Amniotic stem cell (primary cell): ENCODE measurements around the gene DYNC1LI1.

Experiments
- DNase-seq: peaks from one replicate; lab custom pipeline; 2025; lab: John Stamatoyannopoulos, UW

DYNC1LI1 gene

DNA sequence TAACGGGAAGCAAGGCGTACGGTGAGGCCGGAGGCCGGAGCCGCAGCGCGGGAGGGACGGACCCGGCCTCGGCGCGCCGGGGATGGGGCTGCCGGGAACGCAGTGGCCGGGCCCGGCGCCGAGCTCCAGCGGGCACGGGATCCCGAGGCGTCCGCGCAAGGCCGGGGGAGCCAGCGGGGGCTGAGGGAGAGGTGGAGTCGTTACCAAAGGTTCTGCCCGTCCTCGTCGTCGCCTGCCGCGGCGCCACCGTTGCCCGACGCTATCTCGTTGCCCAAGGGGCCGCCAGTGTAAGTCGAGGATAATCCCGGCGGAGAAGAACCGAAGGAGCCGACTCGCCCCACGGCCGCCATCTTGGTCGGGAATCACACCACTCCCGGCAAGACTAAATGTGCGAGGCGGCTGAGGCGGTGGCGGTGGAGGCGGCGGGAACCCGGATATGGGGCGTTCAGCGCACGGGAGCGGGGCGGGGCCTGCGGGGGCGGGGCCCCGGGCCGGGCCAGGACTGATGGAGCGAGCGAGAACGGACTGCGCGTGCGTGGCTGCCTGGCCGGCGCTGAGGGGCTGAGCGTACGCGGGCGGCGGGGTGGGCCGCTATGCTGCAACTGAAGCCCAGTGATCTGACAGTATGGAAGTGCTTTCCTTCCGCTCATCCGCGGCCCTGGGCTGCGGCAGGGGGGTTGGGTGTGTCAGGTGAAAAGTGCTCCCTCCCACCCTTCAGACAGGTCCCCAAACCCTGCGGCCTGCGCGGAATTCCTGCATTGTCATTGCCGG lies at the start of gene DYNC1LI1:
Gene DYNC1LI1 (minus strand): TSS at position 438 of the 771 bp plus-strand sequence. CDS start 88 bp downstream, at position 350.
- DNase-seq: peak; percentile 88

DNA sequence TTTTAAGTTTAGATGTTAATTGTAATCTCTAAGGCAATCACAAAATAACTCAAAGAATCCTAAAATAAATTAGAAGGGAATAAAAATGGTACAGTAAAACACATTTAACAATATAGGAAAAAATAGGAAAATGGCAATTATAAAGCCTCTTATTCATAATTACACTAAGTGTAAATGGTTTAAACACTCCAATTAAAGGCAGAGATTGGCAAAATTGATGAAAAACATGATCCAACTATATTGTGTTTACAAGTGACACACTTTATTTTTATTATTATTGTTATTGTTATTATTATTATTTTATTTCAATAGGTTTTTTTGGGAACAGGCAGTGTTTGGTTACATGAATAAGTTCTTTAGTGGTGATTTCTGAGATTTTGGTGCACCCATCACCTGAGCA lies 48.7 kb upstream of the DYNC1LI1 start:
- no peak for DNase-seq

DNA sequence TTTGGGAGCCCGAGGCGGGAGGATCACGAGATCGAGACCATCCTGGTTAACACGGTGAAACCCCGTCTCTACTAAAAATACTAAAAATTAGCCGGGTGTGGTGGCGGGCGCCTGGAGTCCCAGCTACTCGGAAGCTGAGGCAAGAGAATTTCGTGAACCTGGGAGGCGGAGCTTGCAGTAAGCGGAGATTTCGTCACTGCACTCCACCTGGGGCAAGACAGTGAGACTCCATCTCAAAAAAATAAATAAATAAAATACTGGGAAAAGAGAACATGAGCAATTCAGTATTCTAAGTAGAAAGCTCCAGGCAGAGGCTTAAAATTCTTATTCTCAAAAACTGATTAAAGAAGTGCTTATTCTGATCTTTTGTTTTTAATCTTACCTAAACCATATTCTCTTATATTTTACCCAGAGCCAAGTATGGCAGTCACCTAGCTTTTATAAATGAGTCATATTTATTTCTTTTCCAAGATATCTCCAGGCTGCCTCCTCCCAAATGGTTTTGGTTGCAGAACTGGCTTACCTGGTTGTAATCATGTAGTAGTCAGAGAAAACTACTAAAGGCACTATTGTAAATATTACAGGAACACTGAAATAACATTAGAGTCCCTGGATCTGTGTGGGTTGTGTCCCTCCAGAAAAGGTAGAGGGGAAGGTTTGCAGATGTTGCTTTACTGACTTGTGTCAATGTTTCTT lies 45.8 kb upstream of the DYNC1LI1 start:
- no peak for DNase-seq

GRCh38 chr3:32614956-32615355 lies 44.3 kb upstream of the DYNC1LI1 start:
- DNase-seq: peak; percentile 24

DNA sequence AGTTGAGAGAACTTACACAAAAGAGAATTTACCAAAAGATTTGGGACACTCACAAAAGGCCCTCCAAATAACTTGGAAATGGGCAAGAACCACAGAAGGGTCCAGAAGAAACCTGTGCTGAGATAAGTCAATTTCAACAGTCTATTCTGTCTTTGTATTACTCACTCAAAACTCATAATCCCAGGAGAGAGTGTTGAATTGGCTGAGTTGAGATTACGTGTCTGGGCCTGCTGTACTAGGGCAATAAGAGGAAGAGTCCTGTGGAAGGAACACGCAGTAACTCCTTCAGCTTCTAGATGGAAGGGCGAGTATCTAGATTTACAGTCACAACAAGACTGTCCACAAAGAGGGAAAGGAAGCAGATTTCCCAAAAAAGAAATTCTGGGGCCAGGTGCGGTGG lies 42.5 kb upstream of the DYNC1LI1 start:
- DNase-seq: no peak

DNA sequence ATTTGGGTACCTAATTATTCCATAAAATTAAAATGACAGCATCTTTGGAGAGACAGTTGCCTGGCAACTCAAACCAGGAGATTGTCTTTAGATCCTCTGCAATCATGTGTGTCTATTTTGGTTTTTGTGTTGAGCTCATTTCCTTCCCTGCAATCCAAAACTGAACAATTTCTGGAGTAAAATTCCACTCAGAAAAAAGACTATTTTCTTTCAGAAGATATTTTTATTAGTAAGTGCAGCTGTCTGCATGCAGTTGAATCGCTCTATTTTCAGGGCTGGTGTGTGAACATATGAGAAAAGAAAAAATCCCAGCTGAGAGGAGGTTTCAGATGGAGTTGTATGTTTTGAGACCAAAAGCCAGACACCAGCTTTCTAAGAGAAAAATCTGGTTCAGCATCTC lies 41.9 kb upstream of the DYNC1LI1 start:
- DNase-seq: no peak

GRCh38 chr3:32607522-32607921 lies 36.9 kb upstream of the DYNC1LI1 start:
- no peak for DNase-seq

GRCh38 chr3:32606960-32607359 lies 36.3 kb upstream of the DYNC1LI1 start:
- no peak for DNase-seq

- DNase-seq: no peak
Measured at GRCh38 chr3:32606277-32606676, 35.6 kb upstream of the DYNC1LI1 start.

DNA sequence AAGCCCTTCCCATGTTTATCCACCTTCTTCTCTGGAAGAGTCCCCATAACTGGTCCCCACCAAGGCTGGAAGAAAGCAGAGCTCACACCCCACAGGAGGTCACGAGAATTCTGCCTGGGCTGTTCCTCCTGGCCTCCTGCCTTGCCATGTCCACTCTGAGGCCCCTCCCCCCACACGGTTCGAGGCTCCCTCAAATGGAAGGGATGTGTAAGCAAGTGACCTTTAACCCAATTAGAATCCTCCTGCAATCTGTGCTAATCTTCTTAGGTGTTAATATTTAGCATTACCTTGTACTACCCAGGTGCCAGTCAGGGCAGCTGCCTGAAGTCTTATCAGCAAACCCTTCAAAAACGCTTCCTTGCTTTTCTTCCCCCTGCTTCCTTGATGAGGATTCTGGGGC lies 32.4 kb upstream of the DYNC1LI1 start:
- DNase-seq: no peak

GRCh38 chr3:32602206-32602605 lies 31.5 kb upstream of the DYNC1LI1 start:
- DNase-seq: no peak

DNA sequence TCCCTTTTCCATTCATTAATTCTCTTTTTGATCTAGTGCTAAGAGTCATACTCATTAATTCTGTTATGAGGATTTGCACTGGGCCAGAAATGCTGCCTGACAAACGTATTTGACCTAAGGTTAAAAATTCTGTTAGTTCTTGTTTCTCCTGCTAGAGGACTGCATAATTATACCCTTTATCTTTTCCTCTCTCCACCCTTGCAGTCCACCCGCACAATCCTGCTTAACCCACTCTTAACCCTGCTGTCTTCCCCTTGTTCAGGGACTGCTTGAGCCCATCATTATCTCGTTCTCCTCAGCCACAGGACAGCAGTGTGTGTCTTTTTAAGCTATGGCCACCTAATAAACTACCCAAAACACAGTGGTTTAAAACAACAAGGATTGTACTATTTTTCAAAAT lies 31.1 kb upstream of the DYNC1LI1 start:
- DNase-seq: no peak

- no peak for DNase-seq
Measured at GRCh38 chr3:32597656-32598055, 27.0 kb upstream of the DYNC1LI1 start.

DNA sequence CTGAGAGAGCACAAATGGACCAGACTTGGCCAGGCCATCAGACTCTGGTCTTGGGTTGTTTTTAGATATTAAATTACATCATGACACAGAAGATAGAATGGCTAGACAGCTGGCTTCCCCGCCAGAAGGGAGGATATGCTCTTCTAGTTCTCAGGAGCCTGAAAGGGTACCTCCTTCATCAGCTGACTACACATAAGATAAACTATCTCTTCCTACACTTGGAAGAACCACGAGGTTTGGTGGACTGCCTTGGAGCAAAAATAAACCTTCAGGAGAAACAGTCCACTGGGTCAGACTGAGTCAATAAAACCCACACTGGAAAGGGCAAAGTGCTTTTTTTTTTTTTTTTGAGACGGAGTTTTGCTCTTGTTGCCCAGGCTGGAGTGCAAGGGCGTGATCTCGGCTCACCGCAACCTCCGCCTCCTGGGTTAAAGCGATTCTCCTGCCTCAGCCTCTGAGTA lies 26.3 kb upstream of the DYNC1LI1 start:
- no peak for DNase-seq

DNA sequence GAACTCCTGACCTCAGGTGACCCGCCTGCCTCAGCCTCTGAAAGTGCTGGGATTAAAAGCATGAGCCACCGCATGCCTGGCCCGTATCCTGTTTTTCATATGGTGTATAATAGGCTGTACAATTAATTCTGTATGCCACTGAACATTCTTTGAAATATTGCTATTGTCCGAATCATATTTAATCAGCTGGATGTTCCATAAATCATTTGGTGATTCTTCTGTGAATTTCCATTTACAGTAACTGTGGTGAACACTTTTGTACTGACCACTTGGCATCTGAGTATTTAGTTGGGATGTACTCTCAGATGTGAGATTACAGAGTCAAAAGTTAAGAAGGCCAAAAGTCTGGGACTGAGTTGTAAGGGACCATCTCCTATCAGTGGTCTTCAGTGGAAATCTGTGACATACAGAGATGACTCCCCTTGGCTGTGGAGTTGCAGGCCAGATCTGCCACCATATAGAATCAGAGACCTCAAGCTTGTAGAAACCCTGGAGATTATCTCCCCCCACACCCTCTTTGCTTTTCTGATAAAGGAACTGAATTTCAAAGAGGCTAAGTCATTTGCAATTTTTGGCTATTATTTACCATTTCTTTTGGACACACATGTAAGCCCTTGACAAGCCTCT lies 25.7 kb upstream of the DYNC1LI1 start:
- DNase-seq: no peak

GRCh38 chr3:32595323-32595722 lies 24.7 kb upstream of the DYNC1LI1 start:
- DNase-seq: no peak

DNA sequence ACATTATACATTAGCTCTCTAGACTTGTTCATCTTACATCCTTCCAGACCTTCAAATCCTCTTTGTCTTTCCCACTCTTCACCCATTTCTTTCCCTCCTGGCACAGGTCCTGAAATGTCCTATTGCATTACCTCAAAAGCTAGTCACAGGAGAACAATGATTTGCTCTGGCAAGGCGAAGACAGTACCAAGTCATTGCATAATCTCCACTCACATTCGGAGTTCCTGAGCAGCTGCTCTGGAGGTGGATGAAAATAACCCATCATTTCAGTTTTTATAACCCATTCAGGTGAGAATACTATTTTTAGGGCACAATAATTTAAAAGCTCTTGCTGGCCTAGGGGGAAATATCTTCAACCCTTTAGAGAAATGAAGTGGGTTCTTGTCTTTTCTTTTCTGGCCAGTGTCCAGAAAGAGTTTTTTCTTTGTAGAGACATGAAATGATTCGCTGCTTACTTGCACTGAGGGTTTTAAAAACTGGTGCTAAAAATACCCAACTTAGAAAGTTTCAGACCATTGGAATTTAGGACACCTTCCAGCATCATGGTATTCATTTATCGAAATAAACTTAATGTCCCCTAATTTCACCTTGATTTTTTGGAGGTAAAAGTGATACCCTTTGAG lies 23.4 kb upstream of the DYNC1LI1 start:
- DNase-seq: no peak

- DNase-seq: no peak
Measured at GRCh38 chr3:32592696-32593353, 22.2 kb upstream of the DYNC1LI1 start.

- no peak for DNase-seq
Measured at GRCh38 chr3:32592011-32592410, 21.4 kb upstream of the DYNC1LI1 start.

GRCh38 chr3:32591186-32591585 lies 20.5 kb upstream of the DYNC1LI1 start:
- DNase-seq: no peak

- no peak for DNase-seq
Measured at GRCh38 chr3:32586356-32586755, 15.7 kb upstream of the DYNC1LI1 start.

DNA sequence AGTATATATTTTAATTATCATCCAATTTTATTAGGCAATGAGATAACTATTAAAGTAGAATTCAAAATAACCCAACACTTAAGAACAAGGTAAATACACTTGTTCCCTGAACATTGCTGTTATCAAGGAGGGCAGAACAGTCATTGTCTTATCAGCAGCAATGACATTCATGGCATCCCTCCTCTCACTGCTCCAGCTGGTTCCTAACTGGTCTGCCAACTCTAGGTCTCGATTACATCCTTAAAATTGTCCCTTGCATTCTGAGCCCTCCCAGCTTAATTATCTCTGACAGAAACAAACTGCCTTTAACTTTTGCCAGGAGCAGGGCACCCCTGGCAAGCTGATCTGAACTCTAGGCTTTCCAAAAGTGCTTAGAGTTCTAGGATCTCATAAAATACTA lies 14.0 kb upstream of the DYNC1LI1 start:
- DNase-seq: no peak
